Smooth muscle cell (in vitro differentiated cells): ENCODE measurements around the gene CYP1B1. TPM values are rescaled to one million over a fixed set of nuclear protein-coding genes. Genes with fewer than 3 reads are reported as not detected.
"Not testable (repeated sequence)": the region's sequence is repeated elsewhere in the genome, so short reads cannot be mapped to it uniquely, and the experiment has no call there.

Source experiments
- DNase-seq: peaks from one replicate; lab custom pipeline; 2025; ENCODE audit not compliant: unreplicated experiment; lab: John Stamatoyannopoulos, UW
- H2AFZ ChIP-seq: fragments of 200-600 bp; sonication (generic); 2 replicates; pipeline ENCODE4 v1.6.0; 2016; ENCODE audit warnings: antibody characterized with exemption, low read depth, mild to moderate bottlenecking
- H3F3A ChIP-seq: fragments of 200-600 bp; sonication (generic); 2 replicates; pipeline ENCODE4 v1.6.0; 2017; ENCODE audit warnings: antibody characterized with exemption, low read depth
- H3K27ac ChIP-seq: fragments of 200-600 bp; sonication (generic); 2 replicates; pipeline ENCODE4 v1.5.1; 2016; ENCODE audit warnings: low read depth, mild to moderate bottlenecking
- H3K27me3 ChIP-seq: fragments of 200-600 bp; sonication (generic); 2 replicates; pipeline ENCODE4 v1.6.1; 2016; ENCODE audit warnings: low read depth, mild to moderate bottlenecking
- H3K36me3 ChIP-seq: fragments of 200-600 bp; sonication (generic); 2 replicates; pipeline ENCODE4 v1.5.1; 2016; ENCODE audit warnings: low read depth
- H3K4me1 ChIP-seq: fragments of 200-600 bp; sonication (generic); 2 replicates; pipeline ENCODE4 v1.5.1; 2016; ENCODE audit warnings: low read depth
- H3K4me2 ChIP-seq: fragments of 200-600 bp; sonication (generic); 2 replicates; pipeline ENCODE4 v1.6.0; 2016; ENCODE audit warnings: mild to moderate bottlenecking
- H3K4me3 ChIP-seq: fragments of 200-600 bp; sonication (generic); 2 replicates; pipeline ENCODE4 v1.5.1; 2016; ENCODE audit warnings: mild to moderate bottlenecking
- H3K79me2 ChIP-seq: fragments of 200-600 bp; sonication (generic); 2 replicates; pipeline ENCODE4 v1.6.0; 2016; ENCODE audit warnings: low read depth, mild to moderate bottlenecking
- H3K9ac ChIP-seq: fragments of 200-600 bp; sonication (generic); 2 replicates; pipeline ENCODE4 v1.6.0; 2016; ENCODE audit warnings: low read depth
- H3K9me3 ChIP-seq: fragments of 200-600 bp; sonication (generic); replicated peaks from 2 replicates; pipeline ENCODE4 v1.5.1; 2016; ENCODE audit warnings: low read depth
- H4K20me1 ChIP-seq: fragments of 200-600 bp; sonication (generic); 2 replicates; pipeline ENCODE4 v1.6.0; 2016; ENCODE audit warnings: low read depth
- WGBS: methylation state at CpG from one replicate; pipeline ENCODE4 v1.1.7; 2016; ENCODE audit warnings: low lambda C conversion rate; 5-methylcytosine and 5-hydroxymethylcytosine counted together
- polyA plus RNA-seq: library from polyadenylated mRNA; unstranded; fragments of >200 nt; fragmentation: Nextera tagmentation; extraction: Ambion mirVana; gene quantifications from 2 replicates; pipeline ENCODE4 v1.2.1, GENCODE V29; 2016
- total RNA-seq: library from RNA; depleted of rRNA; stranded (reverse); fragments of >200 nt; gene quantifications from 2 replicates; pipeline ENCODE4 v1.2.3, GENCODE V29; 2014
- TF ChIP-seq, protein P1 (sequence below): fragments of 200-600 bp; sonication (generic); IDR thresholded peaks from 2 replicates; pipeline ENCODE4 v1.5.1; 2017; ENCODE audit warnings: borderline replicate concordance, mild to moderate bottlenecking, antibody characterized with exemption; ENCODE audit not compliant: insufficient read depth, poor library complexity, severe bottlenecking

CYP1B1 gene
- total and polyA plus RNA-seq, 2 experiments from 2014 or later, result 23.2 to 47.7 TPM

DNA sequence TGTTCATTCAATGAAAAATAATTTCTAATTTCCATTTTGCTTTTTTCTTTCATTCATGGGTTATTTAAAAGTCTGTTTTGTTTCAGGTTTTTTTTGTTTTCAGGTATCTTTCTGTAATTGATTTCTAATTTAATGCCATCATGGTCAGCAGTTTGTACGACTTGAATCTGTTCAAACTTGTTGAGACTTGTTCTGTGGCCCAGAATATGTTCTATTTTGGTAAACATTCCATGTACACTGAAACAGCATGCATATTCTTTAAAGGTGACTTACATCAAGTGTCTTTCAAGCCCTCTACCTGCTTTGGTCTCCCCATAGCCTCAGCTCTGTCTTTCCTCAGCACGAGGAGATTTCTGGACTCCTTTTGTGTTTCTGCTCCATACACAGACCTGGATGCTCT is 49.1 kb downstream of the CYP1B1 start:
- H3K4me1 ChIP-seq, result peaks cover 8% of the 10 kb centered on the region
- peak overlapping the region; percentile 67 for H2AFZ ChIP-seq
- H3K79me2 ChIP-seq, result no peaks in the 10 kb centered on the region
- TF ChIP-seq, protein P1, sequence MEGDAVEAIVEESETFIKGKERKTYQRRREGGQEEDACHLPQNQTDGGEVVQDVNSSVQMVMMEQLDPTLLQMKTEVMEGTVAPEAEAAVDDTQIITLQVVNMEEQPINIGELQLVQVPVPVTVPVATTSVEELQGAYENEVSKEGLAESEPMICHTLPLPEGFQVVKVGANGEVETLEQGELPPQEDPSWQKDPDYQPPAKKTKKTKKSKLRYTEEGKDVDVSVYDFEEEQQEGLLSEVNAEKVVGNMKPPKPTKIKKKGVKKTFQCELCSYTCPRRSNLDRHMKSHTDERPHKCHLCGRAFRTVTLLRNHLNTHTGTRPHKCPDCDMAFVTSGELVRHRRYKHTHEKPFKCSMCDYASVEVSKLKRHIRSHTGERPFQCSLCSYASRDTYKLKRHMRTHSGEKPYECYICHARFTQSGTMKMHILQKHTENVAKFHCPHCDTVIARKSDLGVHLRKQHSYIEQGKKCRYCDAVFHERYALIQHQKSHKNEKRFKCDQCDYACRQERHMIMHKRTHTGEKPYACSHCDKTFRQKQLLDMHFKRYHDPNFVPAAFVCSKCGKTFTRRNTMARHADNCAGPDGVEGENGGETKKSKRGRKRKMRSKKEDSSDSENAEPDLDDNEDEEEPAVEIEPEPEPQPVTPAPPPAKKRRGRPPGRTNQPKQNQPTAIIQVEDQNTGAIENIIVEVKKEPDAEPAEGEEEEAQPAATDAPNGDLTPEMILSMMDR, result no peak
- H3K4me2 ChIP-seq, result no peak overlapping the region
- H3K9me3 ChIP-seq, result no peaks in the 10 kb centered on the region
- no peaks in the 10 kb centered on the region for H3K36me3 ChIP-seq
- no peaks in the 10 kb centered on the region for H4K20me1 ChIP-seq
- no peak overlapping the region for H3K4me3 ChIP-seq
- no peaks in the 10 kb centered on the region for H3F3A ChIP-seq
- 62% methylated on average over 2 of the region's 2 CpGs for WGBS
- no peak overlapping the region for H3K27ac ChIP-seq
- H3K9ac ChIP-seq, result no peak overlapping the region
- no peak for DNase-seq
- no peaks in the 10 kb centered on the region for H3K27me3 ChIP-seq

DNA sequence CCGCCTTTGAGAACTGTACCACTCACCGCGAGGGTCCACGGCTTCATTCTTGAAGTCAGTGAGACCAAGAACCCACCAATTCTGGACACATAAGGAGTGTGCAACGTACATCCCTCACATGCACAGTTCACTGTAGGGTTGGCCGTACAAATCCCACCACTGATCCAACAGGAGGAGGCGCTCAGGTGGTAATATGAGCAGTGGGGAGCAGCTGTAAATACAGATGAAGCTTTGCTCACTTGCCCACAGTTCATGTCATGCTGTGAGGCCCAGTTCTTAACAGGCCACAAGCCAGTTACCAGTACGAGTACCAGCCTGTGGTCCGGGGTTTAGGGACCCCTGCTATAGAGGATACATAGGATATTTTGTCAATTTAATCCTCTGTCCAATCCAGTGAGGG is 54.4 kb downstream of the CYP1B1 start:
- Histone ChIP-seq H3K4me3 (no peak overlapping the region), H3F3A (no peaks in the 10 kb centered on the region), H3K4me1 (no peaks in the 10 kb centered on the region), H3K9me3 (no peaks in the 10 kb centered on the region), H3K27me3 (no peaks in the 10 kb centered on the region), H3K36me3 (no peaks in the 10 kb centered on the region), H4K20me1 (no peaks in the 10 kb centered on the region), H3K27ac (no peak overlapping the region), H2AFZ (no peak overlapping the region), H3K79me2 (no peaks in the 10 kb centered on the region), H3K4me2 (no peak overlapping the region), H3K9ac (no peak overlapping the region)
- 95% methylated on average over 9 of the region's 9 CpGs for WGBS
- TF ChIP-seq, protein P1, result no peak
- DNase-seq, result no peak

DNA sequence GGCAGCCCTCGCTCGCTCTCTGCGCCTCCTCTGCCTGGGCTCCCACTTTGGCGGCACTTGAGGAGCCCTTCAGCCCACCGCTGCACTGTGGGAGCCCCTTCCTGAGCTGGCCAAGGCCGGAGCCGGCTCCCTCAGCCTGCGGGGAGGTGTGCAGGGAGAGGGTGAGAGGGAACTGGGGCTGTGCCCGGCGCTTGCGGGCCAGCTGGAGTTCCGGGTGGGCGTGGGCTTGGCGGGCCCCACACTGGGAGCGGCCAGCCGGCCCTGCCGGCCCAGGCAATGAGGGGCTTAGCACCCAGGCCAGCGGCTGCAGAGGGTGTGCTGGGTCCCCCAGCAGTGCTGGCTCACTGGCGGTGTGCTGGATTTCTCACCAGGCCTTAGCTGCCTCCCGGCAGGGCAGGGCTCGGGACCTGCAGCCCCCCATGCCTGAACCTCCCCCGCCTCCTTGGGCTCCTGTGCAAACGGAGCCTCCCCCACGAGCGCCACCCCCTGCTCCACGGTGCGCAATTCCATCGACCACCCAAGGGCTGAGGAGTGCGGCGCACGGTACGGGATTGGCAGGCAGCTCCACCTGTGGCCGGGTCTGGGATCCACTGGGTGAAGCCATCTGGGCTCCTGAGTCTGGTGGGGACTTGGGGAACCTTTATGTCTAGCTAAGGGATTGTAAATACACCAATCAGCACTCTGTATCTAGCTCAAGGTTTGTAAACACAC is 55.4 kb downstream of the CYP1B1 start:
- H2AFZ ChIP-seq, H3K4me1 ChIP-seq, H3F3A ChIP-seq, H3K4me2 ChIP-seq, H3K9ac ChIP-seq, H3K36me3 ChIP-seq, H3K27ac ChIP-seq, DNase-seq, H4K20me1 ChIP-seq, H3K79me2 ChIP-seq, H3K27me3 ChIP-seq, H3K9me3 ChIP-seq, H3K4me3 ChIP-seq: not testable (repeated sequence)
- WGBS, result 98% methylated on average over 26 of the region's 33 CpGs

DNA sequence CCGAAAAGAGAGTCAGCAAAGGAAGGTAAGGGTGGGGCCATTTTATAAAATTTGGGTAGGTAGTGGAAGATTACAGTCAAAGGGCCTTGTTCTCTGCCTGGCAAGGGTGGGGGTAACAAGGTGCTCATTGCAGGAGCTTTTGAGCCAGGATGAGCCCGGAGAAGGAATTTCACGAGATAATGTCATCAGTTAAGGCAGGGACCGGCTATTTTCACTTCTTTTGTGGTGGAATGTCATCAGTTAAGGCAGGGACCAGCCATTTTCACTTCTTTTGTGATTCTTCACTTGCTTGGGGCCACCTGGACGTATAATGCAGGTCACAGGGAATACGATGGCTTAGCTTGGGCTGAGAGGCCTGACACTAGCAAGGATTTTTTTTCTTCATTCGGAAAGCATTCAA is 58.1 kb downstream of the CYP1B1 start:
- Histone ChIP-seq H3F3A (no peaks in the 10 kb centered on the region), H4K20me1 (no peaks in the 10 kb centered on the region)
- no peak for DNase-seq

More for the DNA sequence above, 58.1 kb downstream of the CYP1B1 start:
- Histone ChIP-seq H3K4me2 (no peak overlapping the region), H3K9ac (no peak overlapping the region), H3K4me1 (peaks cover 5% of the 10 kb centered on the region), H3K36me3 (no peaks in the 10 kb centered on the region), H3K27ac (no peak overlapping the region), H3K9me3 (no peaks in the 10 kb centered on the region), H3K27me3 (no peaks in the 10 kb centered on the region), H3K79me2 (no peaks in the 10 kb centered on the region), H3K4me3 (no peak overlapping the region), H2AFZ (no peak overlapping the region)
- TF ChIP-seq, protein P1, result no peak
- WGBS, result 65% methylated on average over 7 of the region's 7 CpGs

Other genes starting within 250 kb of the CYP1B1 start
- gene RMDN2, start 150.9 kb downstream of the CYP1B1 start, total RNA-seq, result 4.3 and 5.6 TPM in 2 replicates
- 3.6 and 5.0 TPM in 2 replicates for gene RMDN2, start 150.9 kb downstream of the CYP1B1 start, polyA plus RNA-seq